GM12874 (cell line): ENCODE measurements around the gene SLC27A3.

Experiments
- TF ChIP-seq, protein P1 (sequence below): IDR thresholded peaks from 2 replicates; pipeline ENCODE4 v1.5.1; 2011; ENCODE audit warnings: low read depth, mild to moderate bottlenecking, control low read depth, low read length, moderate library complexity; ENCODE audit not compliant: insufficient read depth

SLC27A3 gene

DNA sequence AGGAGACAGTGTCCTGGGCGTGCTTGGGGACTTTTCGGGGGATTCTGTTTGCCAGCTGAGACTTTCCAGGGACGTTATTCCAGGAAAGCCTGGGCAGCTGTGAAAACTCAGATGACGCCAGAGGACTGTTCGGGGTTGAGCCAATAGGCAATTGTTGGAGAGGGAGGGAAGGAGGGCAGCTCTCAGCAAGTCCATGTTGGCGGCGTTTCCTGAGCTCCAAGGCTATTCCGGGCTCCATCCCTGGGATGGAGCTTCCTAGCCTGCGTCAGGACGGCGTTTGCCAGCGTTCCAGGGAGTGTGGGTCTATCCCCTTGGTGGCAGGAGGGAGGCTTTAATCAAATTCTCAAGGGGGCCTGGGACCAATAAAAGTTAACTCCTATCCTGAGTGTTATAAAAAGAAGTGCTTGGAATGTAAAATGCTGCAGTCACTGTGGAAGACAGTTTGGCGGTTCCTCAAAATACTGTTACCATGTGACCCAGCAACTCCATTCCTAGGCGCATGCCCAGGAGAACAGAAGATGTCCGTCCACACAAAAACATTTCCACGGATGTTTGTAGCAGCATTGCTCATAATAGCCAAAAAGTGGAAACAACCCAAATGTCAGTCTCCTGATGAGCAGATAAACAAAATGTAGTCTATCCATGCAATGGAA is 15.2 kb downstream of the SLC27A3 start:
- TF ChIP-seq, protein P1, sequence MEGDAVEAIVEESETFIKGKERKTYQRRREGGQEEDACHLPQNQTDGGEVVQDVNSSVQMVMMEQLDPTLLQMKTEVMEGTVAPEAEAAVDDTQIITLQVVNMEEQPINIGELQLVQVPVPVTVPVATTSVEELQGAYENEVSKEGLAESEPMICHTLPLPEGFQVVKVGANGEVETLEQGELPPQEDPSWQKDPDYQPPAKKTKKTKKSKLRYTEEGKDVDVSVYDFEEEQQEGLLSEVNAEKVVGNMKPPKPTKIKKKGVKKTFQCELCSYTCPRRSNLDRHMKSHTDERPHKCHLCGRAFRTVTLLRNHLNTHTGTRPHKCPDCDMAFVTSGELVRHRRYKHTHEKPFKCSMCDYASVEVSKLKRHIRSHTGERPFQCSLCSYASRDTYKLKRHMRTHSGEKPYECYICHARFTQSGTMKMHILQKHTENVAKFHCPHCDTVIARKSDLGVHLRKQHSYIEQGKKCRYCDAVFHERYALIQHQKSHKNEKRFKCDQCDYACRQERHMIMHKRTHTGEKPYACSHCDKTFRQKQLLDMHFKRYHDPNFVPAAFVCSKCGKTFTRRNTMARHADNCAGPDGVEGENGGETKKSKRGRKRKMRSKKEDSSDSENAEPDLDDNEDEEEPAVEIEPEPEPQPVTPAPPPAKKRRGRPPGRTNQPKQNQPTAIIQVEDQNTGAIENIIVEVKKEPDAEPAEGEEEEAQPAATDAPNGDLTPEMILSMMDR, result no peak

DNA sequence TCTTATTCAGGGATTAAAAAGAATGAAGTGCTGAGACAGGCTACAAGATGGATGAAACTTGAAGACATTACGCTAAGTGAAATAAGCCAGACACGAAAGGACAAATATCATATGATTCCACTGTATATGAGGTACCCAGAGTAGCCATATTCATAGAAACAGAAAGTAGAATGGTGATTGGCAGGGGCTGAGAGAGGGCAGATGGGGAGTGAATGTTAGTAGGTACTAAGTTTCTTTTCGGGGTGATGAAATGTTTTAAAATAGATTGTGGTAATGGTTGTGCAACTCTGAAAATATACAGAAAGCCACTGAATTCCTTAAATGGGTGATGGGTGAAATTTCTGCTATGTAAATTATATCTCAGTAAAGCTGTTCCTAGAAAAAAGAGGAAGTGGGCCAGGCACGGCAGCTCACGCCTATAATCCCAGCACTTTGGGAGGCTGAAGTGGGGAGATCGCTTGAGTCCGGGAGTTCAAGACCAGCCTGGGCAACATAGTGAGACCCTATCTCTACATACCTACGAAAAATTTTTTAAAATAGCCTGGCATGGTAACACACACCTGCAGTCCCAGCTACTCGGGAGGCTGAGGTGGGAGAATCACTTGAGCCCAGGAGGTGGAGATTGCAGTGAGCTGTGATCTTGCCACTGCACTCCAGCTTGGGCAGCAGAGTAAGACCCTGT is 15.9 kb downstream of the SLC27A3 start:
- TF ChIP-seq, protein P1, result no peak

DNA sequence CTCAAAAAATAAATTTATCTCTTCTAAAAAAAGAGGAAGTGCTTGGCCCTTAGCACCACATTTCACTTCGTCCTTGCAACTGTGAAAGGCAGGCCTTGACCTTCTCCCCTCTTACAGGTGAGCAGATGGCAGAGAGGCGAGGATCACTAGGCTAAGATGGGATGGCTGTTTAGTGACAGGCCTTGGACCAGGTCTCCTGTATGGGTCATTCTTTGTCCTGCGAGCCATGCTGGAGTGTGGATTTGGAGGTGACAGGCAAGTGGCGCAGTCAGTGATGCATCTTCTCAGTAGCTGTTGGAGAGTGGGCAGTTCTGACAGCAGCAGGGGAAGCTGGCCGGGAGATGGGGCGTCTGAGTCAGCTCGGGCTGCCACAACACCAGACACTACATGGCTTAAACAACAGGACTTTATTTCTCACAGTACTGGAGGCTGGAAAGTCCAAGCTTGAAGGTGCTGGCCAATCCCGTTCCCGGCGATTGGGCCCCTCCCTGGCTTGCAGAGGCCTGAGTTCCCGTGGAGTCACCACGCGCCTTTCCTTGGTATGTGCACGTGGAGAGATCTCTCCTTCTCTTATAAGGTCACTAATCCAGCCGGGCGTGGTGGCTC is 16.5 kb downstream of the SLC27A3 start:
- TF ChIP-seq, protein P1, result no peak

DNA sequence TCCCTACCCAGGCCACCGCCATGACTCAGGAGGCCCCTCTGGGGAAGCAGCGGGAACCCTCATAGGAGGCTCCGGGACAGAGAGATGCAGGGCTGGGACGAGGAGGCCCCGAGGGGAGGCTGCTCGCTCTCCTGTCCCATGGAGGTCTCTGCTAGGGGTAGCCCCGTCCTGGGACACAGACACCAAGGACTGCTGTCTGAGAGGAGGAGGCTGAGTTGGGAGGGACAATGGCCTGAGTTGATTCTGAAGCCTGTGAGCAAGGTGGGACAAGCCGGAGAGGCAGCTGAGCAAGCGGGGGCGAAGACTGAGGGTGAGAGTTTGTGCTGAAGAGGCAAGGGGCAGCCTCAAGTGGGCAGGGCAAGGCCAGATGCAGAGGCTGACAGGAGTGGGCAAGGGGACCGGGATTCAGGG is 17.4 kb downstream of the SLC27A3 start:
- TF ChIP-seq, protein P1, result no peak

DNA sequence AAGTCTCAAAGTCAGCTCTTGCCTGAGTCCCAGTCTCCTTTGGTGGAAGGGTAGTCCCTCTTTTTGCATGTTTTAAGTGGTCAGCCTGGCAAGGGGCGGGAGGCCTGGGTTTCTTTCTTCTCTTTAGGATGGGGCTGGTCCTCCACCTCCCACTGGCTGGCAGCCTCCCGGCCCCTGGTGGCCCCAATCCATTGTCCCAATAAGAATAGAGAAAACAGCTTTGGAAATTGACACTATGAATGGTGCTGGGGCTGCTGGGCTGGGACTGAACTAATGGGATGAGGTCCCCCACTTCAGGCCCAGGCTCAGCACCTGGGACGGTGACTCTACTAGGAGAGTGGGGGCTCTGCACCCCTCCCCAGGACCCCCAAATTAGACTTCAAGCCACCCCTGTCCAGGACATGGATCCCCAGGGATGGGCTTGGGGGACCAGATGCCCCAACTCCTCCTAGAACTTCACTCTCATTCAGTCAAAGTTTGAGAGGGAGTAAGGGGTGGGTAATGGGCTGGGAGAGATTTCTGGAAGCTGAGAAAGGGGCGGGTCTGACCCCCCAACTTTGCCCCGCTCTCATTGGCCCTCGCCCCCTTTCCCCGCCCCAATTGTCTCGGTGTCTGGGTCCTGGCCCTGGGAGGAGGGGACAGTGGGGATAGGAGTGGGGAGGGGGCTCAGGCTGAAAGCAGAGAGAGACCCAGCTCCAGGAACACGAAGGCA is 18.2 kb downstream of the SLC27A3 start:
- TF ChIP-seq, protein P1, result no peak

DNA sequence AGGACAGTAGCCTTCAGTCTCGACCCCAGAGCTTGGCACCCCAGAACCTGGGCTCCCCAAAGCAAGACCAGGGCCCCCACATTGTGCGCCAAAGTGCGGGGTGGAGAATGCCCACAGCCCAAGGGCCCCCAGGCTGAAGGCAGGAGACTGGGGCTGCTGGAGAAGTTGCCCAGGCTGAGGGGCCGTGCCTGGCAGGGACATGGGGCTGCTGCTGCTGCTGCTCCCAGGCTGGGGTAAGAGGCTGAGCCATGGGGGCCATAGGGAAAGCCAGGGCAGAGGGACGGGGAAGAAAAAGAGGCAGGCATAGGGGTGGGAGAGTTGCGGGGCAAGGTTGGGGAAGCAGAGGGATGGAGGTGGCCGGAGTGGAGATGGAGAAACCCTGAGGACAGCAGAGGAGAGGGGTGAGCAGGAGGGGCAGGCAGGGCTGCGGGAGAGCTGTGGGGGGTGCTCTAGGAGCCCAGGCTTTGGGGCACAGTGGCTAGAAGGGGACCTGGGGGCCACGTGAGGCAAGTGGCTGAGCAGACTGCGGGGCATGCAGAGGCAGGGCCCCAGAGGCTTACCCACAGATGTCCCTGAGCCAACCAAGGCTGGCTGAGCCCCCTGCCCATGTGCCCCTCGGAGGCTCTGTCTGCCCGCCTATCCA is 18.9 kb downstream of the SLC27A3 start:
- TF ChIP-seq, protein P1, result no peak
